Measurements from ENCODE around the gene HOXA7. TPM values are rescaled to one million over a fixed set of nuclear protein-coding genes. Genes with fewer than 3 reads are reported as not detected.

Gene HOXA7
- total and polyA plus RNA-seq, 2 of the 8 experiments (the other 6 are each of a cell fraction or from before 2014, with no cell fraction given), result 0.03 TPM; not detected in 1

- TF ChIP-seq MAX (IDR thresholded peaks at IDR 0.05) (no peak), TCF12 (IDR thresholded peaks at IDR 0.05; ENCODE audit: low read depth, low read length) (0 out of 2 replicates have a peak, but pooled peaks have one; percentile 5), CBX8 (IDR thresholded peaks at IDR 0.05; ENCODE audit: borderline replicate concordance, low read depth, low read length) (peak; percentile 75; the same call in 1 of the 2 replicates), ZNF274 (IDR thresholded peaks at IDR 0.05; ENCODE audit: borderline replicate concordance, extremely low read depth, low read length) (no peak), RBBP5 (IDR thresholded peaks at IDR 0.05; ENCODE audit: borderline replicate concordance, low read depth, low read length) (no peak)
These were observed 15.9 kb upstream of the HOXA7 start (continued) for GRCh38 chr7:27172315-27172774.

All from H1 (cell line).